IMR-90 (cell line): ENCODE measurements around the gene GJC1. TPM values are rescaled to one million over a fixed set of nuclear protein-coding genes. Genes with fewer than 3 reads are reported as not detected.

Experiments
- ATAC-seq: fragments of 200-7000 bp; cut with Tn5 transposase; 2 replicates; pipeline ENCODE4 v1.9.1; 2020; ENCODE audit warnings: low read depth, mild to moderate bottlenecking, moderate library complexity
- BruUV-seq: library from RNA; stranded (reverse); fragments of 400-500 nt; replicated peaks from 2 replicates; lab custom pipeline; 2021; lab: Mats Ljungman, UMichigan
- CTCF ChIA-PET: fragments of 300-600 bp; formaldehyde crosslinking; extraction: SDS; loops from one replicate; lab custom pipeline; 2021; ENCODE audit warnings: antibody characterized with exemption; lab: Yijun Ruan, JAX
- POLR2A ChIA-PET: fragments of 300-600 bp; sonication (Branson Sonifier 250); formaldehyde crosslinking; loops from one replicate; lab custom pipeline; 2022; ENCODE audit warnings: antibody characterized with exemption; ENCODE audit not compliant: unreplicated experiment; lab: Charles Lee
- DNase-seq: peaks from one replicate; pipeline ENCODE4 v3.0.0; 2013
- H2AFZ ChIP-seq: replicated peaks from 2 replicates; pipeline ENCODE3; 2013; ENCODE audit warnings: low read length, mild to moderate bottlenecking; ENCODE audit not compliant: poor library complexity
- H2AK5ac ChIP-seq: 2 replicates; pipeline ENCODE4 v1.6.1; 2013; ENCODE audit warnings: low read depth, low read length, inconsistent platforms
- H2AK9ac ChIP-seq: replicated peaks from 2 replicates; pipeline ENCODE3; 2013; ENCODE audit warnings: mild to moderate bottlenecking, low read depth, low read length, moderate library complexity; ENCODE audit not compliant: poor library complexity
- H2BK120ac ChIP-seq: 2 replicates; pipeline ENCODE4 v1.6.1; 2013; ENCODE audit warnings: low read depth, low read length, inconsistent platforms
- H2BK15ac ChIP-seq: 3 replicates; pipeline ENCODE4 v1.6.1; 2013; ENCODE audit warnings: low read depth, low read length, inconsistent platforms
- H2BK20ac ChIP-seq: 2 replicates; pipeline ENCODE4 v1.6.1; 2013; ENCODE audit warnings: low read depth, mild to moderate bottlenecking, inconsistent platforms, low read length, moderate library complexity
- H2BK5ac ChIP-seq: 2 replicates; pipeline ENCODE4 v1.6.1; 2013; ENCODE audit warnings: mild to moderate bottlenecking, low read depth, low read length, inconsistent platforms; ENCODE audit not compliant: poor library complexity, severe bottlenecking
- H3K14ac ChIP-seq: replicated peaks from 2 replicates; pipeline ENCODE4 v1.6.1; 2013; ENCODE audit warnings: low read depth, low read length, inconsistent platforms
- H3K18ac ChIP-seq: 2 replicates; pipeline ENCODE4 v1.6.1; 2013; ENCODE audit warnings: low read depth, low read length, control low read depth
- H3K23ac ChIP-seq: 2 replicates; pipeline ENCODE4 v1.6.1; 2013; ENCODE audit warnings: low read depth, low read length, inconsistent platforms
- H3K27ac ChIP-seq: 2 replicates; pipeline ENCODE4 v1.5.1; 2013; ENCODE audit warnings: mild to moderate bottlenecking, control low read depth, low read length; ENCODE audit not compliant: insufficient read depth
- H3K27me3 ChIP-seq: 2 replicates; pipeline ENCODE4 v1.6.1; 2013; ENCODE audit warnings: low read length; ENCODE audit not compliant: control insufficient read depth, insufficient read depth
- H3K36me3 ChIP-seq: 2 replicates; pipeline ENCODE4 v1.6.1; 2013; ENCODE audit warnings: low read length, mixed read lengths; ENCODE audit not compliant: control insufficient read depth, insufficient read depth
- H3K4ac ChIP-seq: 2 replicates; pipeline ENCODE4 v1.6.1; 2013; ENCODE audit warnings: low read depth, low read length, inconsistent platforms
- H3K4me1 ChIP-seq: 2 replicates; pipeline ENCODE4 v1.6.1; 2013; ENCODE audit warnings: low read length, mixed read lengths; ENCODE audit not compliant: control insufficient read depth, insufficient read depth
- H3K4me2 ChIP-seq: 2 replicates; pipeline ENCODE4 v1.6.1; 2013; ENCODE audit warnings: low read depth, mild to moderate bottlenecking, control low read depth, low read length, moderate library complexity
- H3K4me3 ChIP-seq: 2 replicates; pipeline ENCODE4 v1.5.1; 2013; ENCODE audit warnings: low read depth, mild to moderate bottlenecking, control low read depth, low read length, moderate library complexity; ENCODE audit not compliant: insufficient read depth
- H3K56ac ChIP-seq: 2 replicates; pipeline ENCODE4 v1.6.1; 2013; ENCODE audit warnings: low read length, inconsistent platforms; ENCODE audit not compliant: insufficient read depth; ENCODE audit errors: extremely low read depth
- H3K79me1 ChIP-seq, 2 experiments: 2 replicates each; pipeline ENCODE4 v1.6.1; 2013; ENCODE audit warnings: low read length in 2 of 2, inconsistent platforms in 1 of 2, low read depth in 1 of 2
- H3K9ac ChIP-seq: 2 replicates; pipeline ENCODE4 v1.6.1; 2013; ENCODE audit warnings: low read depth, low read length, control low read depth
- H3K9me1 ChIP-seq: 2 replicates; pipeline ENCODE4 v1.6.1; 2013; ENCODE audit warnings: low read length, inconsistent platforms; ENCODE audit not compliant: insufficient read depth
- H3K9me3 ChIP-seq: 2 replicates; pipeline ENCODE4 v1.6.1; 2013; ENCODE audit warnings: low read length; ENCODE audit not compliant: control insufficient read depth, insufficient read depth
- H4K20me1 ChIP-seq: 2 replicates; pipeline ENCODE4 v1.6.1; 2013; ENCODE audit warnings: low read length, inconsistent platforms; ENCODE audit not compliant: insufficient read depth
- H4K5ac ChIP-seq: 2 replicates; pipeline ENCODE4 v1.6.1; 2013; ENCODE audit warnings: mild to moderate bottlenecking, low read depth, low read length, control low read depth
- H4K8ac ChIP-seq, 2 experiments: 2 replicates each; pipeline ENCODE4 v1.6.1; 2013; ENCODE audit warnings: low read depth in 2 of 2, low read length in 2 of 2, control low read depth in 1 of 2, inconsistent platforms in 1 of 2
- H4K91ac ChIP-seq: 2 replicates; pipeline ENCODE4 v1.6.1; 2013; ENCODE audit warnings: low read depth, low read length, inconsistent platforms; ENCODE audit not compliant: insufficient read depth
- SMC3 ChIP-seq: fragments of 150-350 bp; IDR thresholded peaks from 2 replicates; pipeline ENCODE4 v1.6.1; 2016; ENCODE audit warnings: low read depth, mild to moderate bottlenecking, antibody characterized with exemption, low read length, moderate library complexity
- WGBS, 2 experiments: methylation state at CpG; one replicate each; pipeline versions ENCODE4 v1.1.5 to v1.1.7; 2013; ENCODE audit warnings: missing lambda C conversion rate in 2 of 2; ENCODE audit not compliant: insufficient read length in 1 of 2; ENCODE audit errors: extremely low coverage in 2 of 2; 5-methylcytosine and 5-hydroxymethylcytosine counted together
- dilution Hi-C: fragments of 300-500 bp; cut with HindIII; formaldehyde crosslinking; loops from one replicate; pipeline ENCODE4 v1.14.3; 2018; ENCODE audit warnings: low sequenced_read_pairs; ENCODE audit not compliant: unreplicated experiment
- in situ Hi-C: fragments of 300-500 bp; cut with MboI; formaldehyde crosslinking; loops from 3 replicates; pipeline ENCODE4 v1.14.3; 2019; ENCODE audit warnings: low sequenced_read_pairs, inconsistent platforms, mixed read lengths
- intact Hi-C: fragments of 100-400 bp; cut with micrococcal nuclease; formaldehyde crosslinking; loops from 2 replicates; pipeline ENCODE4 v1.10.0; 2022
- polyA plus RNA-seq, 3 experiments: library from polyadenylated mRNA; depleted of rRNA; stranded (reverse); fragments of >200 nt; gene quantifications; 2 replicates each; pipeline ENCODE4 v1.2.3, GENCODE V29; 2012; ENCODE audit warnings: low replicate concordance in 1 of 3
- total RNA-seq: library from RNA; depleted of rRNA; stranded (reverse); fragments of >200 nt; gene quantifications from 2 replicates; pipeline ENCODE4 v1.2.3, GENCODE V29; 2012
- TF ChIP-seq, protein P1 (sequence below): fragments of 150-350 bp; IDR thresholded peaks from 2 replicates; pipeline ENCODE4 v1.6.1; 2017; ENCODE audit warnings: mild to moderate bottlenecking, antibody characterized with exemption, low read length, low read depth

The GJC1 gene
- total and polyA plus RNA-seq, 2 of the 4 experiments (the other 2 are of a cell fraction), result 23.9 to 69.7 TPM

DNA sequence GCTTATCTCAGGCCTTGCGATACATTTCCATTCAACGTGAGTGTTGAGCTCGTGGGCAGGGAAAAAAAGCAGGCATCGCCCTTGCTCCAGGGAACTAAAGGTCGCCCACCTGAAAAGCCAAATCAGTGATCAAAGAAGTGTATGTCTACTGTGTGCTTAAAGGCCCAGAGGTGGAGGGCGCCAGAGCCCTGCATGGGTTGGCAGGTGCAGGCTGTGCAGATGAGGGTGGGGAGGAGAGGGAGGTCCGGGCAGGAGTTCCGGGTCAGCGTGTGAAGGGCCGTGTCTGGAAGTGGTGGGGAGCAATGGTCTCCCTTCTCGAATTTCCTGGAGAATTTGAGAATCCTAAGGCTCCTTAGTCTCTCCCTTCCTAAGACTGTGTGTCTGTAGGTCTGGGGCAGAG is 64.1 kb downstream of the GJC1 start:
- Histone ChIP-seq H3K9me3 (no peaks in the 10 kb centered on the region), H3K9ac (no peak overlapping the region), H3K9me1 (no peaks in the 10 kb centered on the region), H2BK15ac (no peak overlapping the region), H3K4me2 (no peak overlapping the region), H3K18ac (no peak overlapping the region), H2BK20ac (no peak overlapping the region), H3K27me3 (peaks cover 23% of the 10 kb centered on the region), H2AK9ac (no peak overlapping the region), H3K56ac (no peak overlapping the region), H3K4me3 (no peak overlapping the region), H2BK5ac (no peak overlapping the region), H4K20me1 (no peaks in the 10 kb centered on the region), H4K8ac (no peak overlapping the region), H3K27ac (no peak overlapping the region), H3K23ac (no peak overlapping the region), H4K5ac (no peak overlapping the region), H3K4ac (no peak overlapping the region), H2AFZ (peak overlapping the region; percentile 33), H2BK120ac (no peak overlapping the region), H3K36me3 (no peaks in the 10 kb centered on the region), H2AK5ac (no peak overlapping the region), H3K79me1 (no peaks in the 10 kb centered on the region), H3K4me1 (no peaks in the 10 kb centered on the region), H3K14ac (no peak overlapping the region), H4K91ac (no peak overlapping the region)
- dilution Hi-C loops, result no loop called here
- TF ChIP-seq SMC3, result no peak
- TF ChIP-seq, protein P1, sequence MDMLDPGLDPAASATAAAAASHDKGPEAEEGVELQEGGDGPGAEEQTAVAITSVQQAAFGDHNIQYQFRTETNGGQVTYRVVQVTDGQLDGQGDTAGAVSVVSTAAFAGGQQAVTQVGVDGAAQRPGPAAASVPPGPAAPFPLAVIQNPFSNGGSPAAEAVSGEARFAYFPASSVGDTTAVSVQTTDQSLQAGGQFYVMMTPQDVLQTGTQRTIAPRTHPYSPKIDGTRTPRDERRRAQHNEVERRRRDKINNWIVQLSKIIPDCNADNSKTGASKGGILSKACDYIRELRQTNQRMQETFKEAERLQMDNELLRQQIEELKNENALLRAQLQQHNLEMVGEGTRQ, result no peak
- WGBS, 2 experiments, result 67% methylated on average over 5 of the region's 11 CpGs; no CpG with 5 or more reads in 1 of the 2 experiments
- BruUV-seq, result no TSS peak
- no peak for DNase-seq
- ChIA-PET POLR2A (no interaction called here), CTCF (no interaction called here)
- intact Hi-C loops, result loop anchor here (10.0 kb wide), 1 partner anchor 231 kb away; no protein-coding TSS in a partner anchor
- no peak for ATAC-seq
- in situ Hi-C loops, result no loop called here
